Measurements from ENCODE around the gene SBF2.

Gene SBF2

DNA sequence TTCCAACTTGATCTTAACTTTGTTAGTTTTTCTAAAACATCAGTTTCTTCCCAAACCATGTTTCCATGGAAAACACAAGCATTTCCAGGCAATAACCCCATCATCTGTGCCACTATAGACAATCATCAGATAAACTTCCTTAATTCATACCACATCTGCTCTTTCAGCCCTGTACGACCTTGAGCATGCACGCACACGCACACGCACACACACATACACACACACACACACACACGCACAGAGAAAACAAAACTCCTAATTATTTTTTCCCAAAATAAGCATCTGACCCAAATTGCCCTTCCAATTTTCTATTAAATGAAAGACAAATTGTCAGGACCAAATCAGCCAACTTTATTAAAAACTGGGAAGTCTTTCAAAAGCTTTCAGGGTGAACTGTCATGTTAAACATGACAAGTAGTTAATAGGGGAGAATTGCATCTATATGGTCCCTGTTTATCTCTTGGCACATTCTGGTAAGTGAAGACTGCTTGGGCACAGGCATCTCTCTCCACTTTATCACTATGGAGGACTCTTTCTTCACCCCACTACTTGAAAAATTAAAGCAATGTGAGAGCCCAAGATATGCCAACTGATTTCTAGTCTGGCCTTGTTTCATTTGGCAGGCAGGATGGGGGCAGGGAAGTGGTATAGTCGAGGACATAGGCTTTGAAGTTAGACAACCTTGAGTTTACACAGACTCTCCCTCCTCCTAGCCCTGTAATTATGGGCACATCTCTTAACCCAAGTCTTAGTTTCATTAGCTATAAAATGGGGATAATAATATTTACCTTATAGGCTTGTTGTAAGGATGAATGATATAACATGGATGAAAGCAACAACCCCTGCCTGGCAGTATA is 25.9 kb upstream of the SBF2 start:
- no peaks in the 10 kb centered on the region for H3K9me3 ChIP-seq (ENCODE audit: control insufficient read depth, insufficient read depth, low read length)
- H3K27me3 ChIP-seq (ENCODE audit: control insufficient read depth, low read length), result peaks cover 17% of the 10 kb centered on the region
- peaks cover 20% of the 10 kb centered on the region for H3K4me1 ChIP-seq (ENCODE audit: control insufficient read depth, low read length)
- no peaks in the 10 kb centered on the region for H3K9me2 ChIP-seq (replicated peaks; ENCODE audit: control insufficient read depth, low read length)
- no peaks in the 10 kb centered on the region for H4K20me1 ChIP-seq (ENCODE audit: control insufficient read depth, insufficient read depth, low read depth, low read length)
- H3K79me2 ChIP-seq (ENCODE audit: control insufficient read depth, low read length), result no peaks in the 10 kb centered on the region
- H3F3A ChIP-seq (ENCODE audit: control insufficient read depth, insufficient read depth), result no peaks in the 10 kb centered on the region; the same call in 1 of the 2 replicates
- peaks cover 3% of the 10 kb centered on the region; the same call in 1 of the 2 replicates for H3K36me3 ChIP-seq (ENCODE audit: control insufficient read depth, low read length)
- no peak overlapping the region for H3K4me3 ChIP-seq (ENCODE audit: low read length)
- TF ChIP-seq, protein P1, sequence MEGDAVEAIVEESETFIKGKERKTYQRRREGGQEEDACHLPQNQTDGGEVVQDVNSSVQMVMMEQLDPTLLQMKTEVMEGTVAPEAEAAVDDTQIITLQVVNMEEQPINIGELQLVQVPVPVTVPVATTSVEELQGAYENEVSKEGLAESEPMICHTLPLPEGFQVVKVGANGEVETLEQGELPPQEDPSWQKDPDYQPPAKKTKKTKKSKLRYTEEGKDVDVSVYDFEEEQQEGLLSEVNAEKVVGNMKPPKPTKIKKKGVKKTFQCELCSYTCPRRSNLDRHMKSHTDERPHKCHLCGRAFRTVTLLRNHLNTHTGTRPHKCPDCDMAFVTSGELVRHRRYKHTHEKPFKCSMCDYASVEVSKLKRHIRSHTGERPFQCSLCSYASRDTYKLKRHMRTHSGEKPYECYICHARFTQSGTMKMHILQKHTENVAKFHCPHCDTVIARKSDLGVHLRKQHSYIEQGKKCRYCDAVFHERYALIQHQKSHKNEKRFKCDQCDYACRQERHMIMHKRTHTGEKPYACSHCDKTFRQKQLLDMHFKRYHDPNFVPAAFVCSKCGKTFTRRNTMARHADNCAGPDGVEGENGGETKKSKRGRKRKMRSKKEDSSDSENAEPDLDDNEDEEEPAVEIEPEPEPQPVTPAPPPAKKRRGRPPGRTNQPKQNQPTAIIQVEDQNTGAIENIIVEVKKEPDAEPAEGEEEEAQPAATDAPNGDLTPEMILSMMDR (IDR thresholded peaks at IDR 0.05; ENCODE audit: low read depth, low read length, poor library complexity, severe bottlenecking), result no peak
- no peak for TF ChIP-seq EZH2phosphoT487 (IDR thresholded peaks at IDR 0.05; ENCODE audit: borderline replicate concordance, low read length)
- no peak overlapping the region for H3K27ac ChIP-seq (ENCODE audit: low read depth, low read length)
- H3K4me2 ChIP-seq (ENCODE audit: low read length), result no peak overlapping the region

DNA sequence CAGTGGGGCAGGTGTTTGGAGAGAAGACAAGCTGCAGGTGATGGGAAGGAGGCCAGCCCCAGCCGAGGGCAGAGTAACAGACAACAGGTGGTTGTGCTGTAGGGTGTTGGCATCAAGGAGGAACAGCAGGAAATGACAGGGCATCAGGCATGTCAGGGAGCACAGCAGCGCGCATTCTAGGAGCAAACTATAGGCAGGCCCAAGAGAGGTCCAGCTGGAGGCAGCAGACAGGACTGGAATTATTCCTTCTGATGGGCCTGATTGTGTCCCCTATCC is 24.4 kb upstream of the SBF2 start:
- Histone ChIP-seq H3K9me2 (replicated peaks; ENCODE audit: control insufficient read depth, low read length) (no peaks in the 10 kb centered on the region), H4K20me1 (ENCODE audit: control insufficient read depth, insufficient read depth, low read depth, low read length) (no peaks in the 10 kb centered on the region), H3K27ac (ENCODE audit: low read depth, low read length) (no peak overlapping the region), H3K36me3 (ENCODE audit: control insufficient read depth, low read length) (peaks cover 3% of the 10 kb centered on the region; the same call in 1 of the 2 replicates), H3K27me3 (ENCODE audit: control insufficient read depth, low read length) (peaks cover 4% of the 10 kb centered on the region; the same call in 1 of the 2 replicates), H3K4me1 (ENCODE audit: control insufficient read depth, low read length) (peaks cover 31% of the 10 kb centered on the region), H3K4me3 (ENCODE audit: low read length) (no peak overlapping the region), H3K79me2 (ENCODE audit: control insufficient read depth, low read length) (no peaks in the 10 kb centered on the region), H3K4me2 (ENCODE audit: low read length) (no peak overlapping the region), H3F3A (ENCODE audit: control insufficient read depth, insufficient read depth) (no peaks in the 10 kb centered on the region; the same call in 1 of the 2 replicates), H3K9me3 (ENCODE audit: control insufficient read depth, insufficient read depth, low read length) (no peaks in the 10 kb centered on the region)
- no peak for TF ChIP-seq EZH2phosphoT487 (IDR thresholded peaks at IDR 0.05; ENCODE audit: borderline replicate concordance, low read length)
- TF ChIP-seq, protein P1 (IDR thresholded peaks at IDR 0.05; ENCODE audit: low read depth, low read length, poor library complexity, severe bottlenecking), result no peak

DNA sequence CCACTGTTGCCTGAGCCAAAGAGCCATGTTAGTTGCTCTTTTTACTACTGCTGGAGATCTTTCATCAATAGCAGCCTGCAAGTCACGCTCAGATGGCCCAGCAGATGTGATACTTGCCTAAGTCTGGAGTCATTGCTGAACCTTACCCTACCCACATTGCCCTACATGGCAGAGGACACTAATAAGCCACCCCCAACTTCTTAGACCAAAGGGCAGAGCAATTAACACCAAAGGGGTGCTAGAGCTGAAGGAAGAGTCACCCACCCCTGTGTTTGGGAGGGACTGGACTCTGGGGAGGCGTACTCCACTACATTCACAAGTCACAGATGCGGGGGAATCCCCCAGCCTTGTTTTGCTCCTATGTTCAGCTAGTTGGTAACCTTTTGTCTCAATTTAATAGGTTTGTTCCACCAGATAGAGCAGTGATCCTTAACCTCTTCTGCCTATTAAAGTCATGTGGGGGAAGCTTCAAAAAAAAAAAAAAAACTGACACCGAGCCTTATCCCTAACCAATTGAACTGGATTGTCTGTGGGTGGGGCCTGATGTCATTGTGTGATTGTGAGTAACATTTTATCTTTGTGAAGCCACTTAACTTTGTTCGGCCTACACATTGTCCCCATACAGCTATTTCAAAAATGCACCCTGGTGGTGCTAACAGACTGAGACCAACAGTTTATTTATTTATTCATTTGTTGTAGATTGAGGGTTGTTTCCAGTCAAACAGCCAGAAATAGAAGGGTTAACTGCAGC is 23.9 kb upstream of the SBF2 start:
- Histone ChIP-seq H3K27me3 (ENCODE audit: control insufficient read depth, low read length) (no peaks in the 10 kb centered on the region), H3K9me2 (replicated peaks; ENCODE audit: control insufficient read depth, low read length) (no peaks in the 10 kb centered on the region), H3K9me3 (ENCODE audit: control insufficient read depth, insufficient read depth, low read length) (no peaks in the 10 kb centered on the region), H4K20me1 (ENCODE audit: control insufficient read depth, insufficient read depth, low read depth, low read length) (no peaks in the 10 kb centered on the region), H3K79me2 (ENCODE audit: control insufficient read depth, low read length) (no peaks in the 10 kb centered on the region), H3F3A (ENCODE audit: control insufficient read depth, insufficient read depth) (no peaks in the 10 kb centered on the region; the same call in 1 of the 2 replicates), H3K27ac (ENCODE audit: low read depth, low read length) (no peak overlapping the region), H3K4me2 (ENCODE audit: low read length) (peak overlapping the region; percentile 20; the same call in 1 of the 2 replicates), H3K4me1 (ENCODE audit: control insufficient read depth, low read length) (peaks cover 31% of the 10 kb centered on the region), H3K36me3 (ENCODE audit: control insufficient read depth, low read length) (peaks cover 3% of the 10 kb centered on the region; the same call in 1 of the 2 replicates), H3K4me3 (ENCODE audit: low read length) (no peak overlapping the region)
- TF ChIP-seq EZH2phosphoT487 (IDR thresholded peaks at IDR 0.05; ENCODE audit: borderline replicate concordance, low read length), result no peak
- TF ChIP-seq, protein P1 (IDR thresholded peaks at IDR 0.05; ENCODE audit: low read depth, low read length, poor library complexity, severe bottlenecking), result no peak
